HG03378 (cell line): ENCODE measurements around the gene OR5D16.
"Not testable (repeated sequence)": the region's sequence is repeated elsewhere in the genome, so short reads cannot be mapped to it uniquely, and the experiment has no call there.

Experiments used
- ATAC-seq: cut with Tn5 transposase; IDR thresholded peaks from one replicate; pipeline ENCODE4 v1.9.1; 2021; ENCODE audit warnings: mild to moderate bottlenecking, moderate library complexity; ENCODE audit not compliant: unreplicated experiment

The OR5D16 gene

GRCh38 chr11:55838452-55838851 lies at the start of gene OR5D16:
Gene OR5D16, plus strand, starts transcription at chr11:55838752. Its CDS starts 0 bp downstream, at chr11:55838752.
- no peak for ATAC-seq

GRCh38 chr11:55791606-55792005 lies 46.9 kb upstream of the OR5D16 start:
- no peak for ATAC-seq

- no peak for ATAC-seq
Observed at GRCh38 chr11:55793321-55793720, 45.2 kb upstream of the OR5D16 start.

GRCh38 chr11:55795256-55795655 lies 43.3 kb upstream of the OR5D16 start, which contains the start of gene OR5D14:
Gene OR5D14, plus strand, starts transcription at chr11:55795556. Its CDS starts 0 bp downstream, at chr11:55795556.
- ATAC-seq: no peak

GRCh38 chr11:55806248-55806647 lies 32.3 kb upstream of the OR5D16 start:
- no peak for ATAC-seq

GRCh38 chr11:55811067-55811466 lies 27.5 kb upstream of the OR5D16 start, which contains the start of gene OR5L1:
Gene OR5L1, plus strand, starts transcription at chr11:55811367. Its CDS starts 100 bp downstream, at chr11:55811467.
- no peak for ATAC-seq

- ATAC-seq: no peak
Observed at GRCh38 chr11:55819330-55819729, 19.2 kb upstream of the OR5D16 start, which contains the start of gene OR5D18. Gene OR5D18, plus strand, starts transcription at chr11:55819630. Its CDS starts 0 bp downstream, at chr11:55819630.

- no peak for ATAC-seq
Observed at GRCh38 chr11:55826919-55827318, 11.6 kb upstream of the OR5D16 start, which contains the start of gene OR5L2. Gene OR5L2, plus strand, starts transcription at chr11:55827219. Its CDS starts 0 bp downstream, at chr11:55827219.

- ATAC-seq: no peak
Observed at GRCh38 chr11:55847453-55847852, 8.9 kb downstream of the OR5D16 start.

- no peak for ATAC-seq
Observed at GRCh38 chr11:55849037-55849436, 10.5 kb downstream of the OR5D16 start.

- no peak for ATAC-seq
Observed at GRCh38 chr11:55852141-55852540, 13.6 kb downstream of the OR5D16 start.

- no peak for ATAC-seq
Observed at GRCh38 chr11:55854704-55855103, 16.2 kb downstream of the OR5D16 start.

- ATAC-seq: not testable (repeated sequence)
Observed at GRCh38 chr11:55867354-55867753, 28.8 kb downstream of the OR5D16 start.

GRCh38 chr11:55872731-55873130 lies 34.2 kb downstream of the OR5D16 start:
- ATAC-seq: not testable (repeated sequence)

GRCh38 chr11:55873146-55873545 lies 34.6 kb downstream of the OR5D16 start:
- not testable (repeated sequence) for ATAC-seq

GRCh38 chr11:55882997-55883396 lies 44.4 kb downstream of the OR5D16 start, which contains the start of gene TRIM51:
Gene TRIM51, plus strand, starts transcription at chr11:55883297. Its CDS starts 2,132 bp downstream, at chr11:55885429.
- not testable (repeated sequence) for ATAC-seq

GRCh38 chr11:55884995-55885394 lies 46.4 kb downstream of the OR5D16 start:
- not testable (repeated sequence) for ATAC-seq

- not testable (repeated sequence) for ATAC-seq
Observed at GRCh38 chr11:55885481-55885880, 46.9 kb downstream of the OR5D16 start.
